CD4-positive, alpha-beta memory T cell (primary cell): Measurements from ENCODE around the gene CHSY3. TPM values are rescaled to one million over a fixed set of nuclear protein-coding genes. Genes with fewer than 3 reads are reported as not detected.

Source experiments
- CTCF ChIA-PET: fragments of 350-600 bp; sonication (Branson Sonifier 250); formaldehyde crosslinking; loops from one replicate; lab custom pipeline; 2021; ENCODE audit warnings: inconsistent platforms; ENCODE audit not compliant: partially characterized antibody; lab: Charles Lee
- POLR2A ChIA-PET: fragments of 350-600 bp; sonication (Branson Sonifier 250); formaldehyde crosslinking; loops from one replicate; lab custom pipeline; 2021; ENCODE audit not compliant: partially characterized antibody; lab: Charles Lee
- DNase-seq, 5 donors: peaks; one replicate each; pipeline versions ENCODE4 v3.0.0 to v3.0.0-alpha.2; 2020 to 2022; ENCODE audit warnings: mixed read lengths in 1 of 5
- H3K27ac ChIP-seq: one replicate; pipeline ENCODE4 v1.7.0; 2013; ENCODE audit warnings: low read depth, low read length
- H3K27me3 ChIP-seq: 2 replicates; pipeline ENCODE4 v1.7.0; 2013; ENCODE audit warnings: mild to moderate bottlenecking, low read length, moderate library complexity; ENCODE audit not compliant: insufficient read depth
- H3K36me3 ChIP-seq: 2 replicates; pipeline ENCODE4 v1.7.0; 2013; ENCODE audit warnings: mild to moderate bottlenecking, low read length, moderate library complexity; ENCODE audit not compliant: insufficient read depth
- H3K4me1 ChIP-seq: 2 replicates; pipeline ENCODE4 v1.7.0; 2013; ENCODE audit warnings: mild to moderate bottlenecking, low read length, moderate library complexity; ENCODE audit not compliant: insufficient read depth
- H3K4me3 ChIP-seq, 2 donors: one replicate each; pipeline ENCODE4 v1.7.0; 2013; ENCODE audit warnings: low read length in 2 of 2, mild to moderate bottlenecking in 1 of 2
- H3K9me3 ChIP-seq, 2 donors: one replicate each; pipeline ENCODE4 v1.7.0; 2013; ENCODE audit warnings: low read length in 2 of 2, control low read depth in 1 of 2; ENCODE audit not compliant: control insufficient read depth in 1 of 2
- H3K27ac Mint-ChIP-seq, 7 donors: one replicate each; pipeline ENCODE4 v1.8.0; 2020 to 2021; ENCODE audit warnings: mixed read lengths in 7 of 7, mild to moderate bottlenecking in 6 of 7, inconsistent platforms in 3 of 7, moderate library complexity in 3 of 7
- H3K27me3 Mint-ChIP-seq, 2 donors: one replicate each; pipeline ENCODE4 v1.8.0; 2020 to 2021; ENCODE audit warnings: mixed read lengths in 2 of 2
- H3K36me3 Mint-ChIP-seq, 2 donors: one replicate each; pipeline ENCODE4 v1.8.0; 2020 to 2021; ENCODE audit warnings: mixed read lengths in 2 of 2, inconsistent platforms in 1 of 2, mild to moderate bottlenecking in 1 of 2
- H3K4me1 Mint-ChIP-seq, 4 donors: one replicate each; pipeline ENCODE4 v1.8.0; 2020 to 2021; ENCODE audit warnings: mixed read lengths in 4 of 4, mild to moderate bottlenecking in 1 of 4
- H3K4me3 Mint-ChIP-seq, 8 donors: one replicate each; pipeline ENCODE4 v1.8.0; 2020 to 2021; ENCODE audit warnings: mixed read lengths in 8 of 8, mild to moderate bottlenecking in 7 of 8, moderate library complexity in 6 of 8, inconsistent platforms in 3 of 8
- H3K9me3 Mint-ChIP-seq, 8 donors: one replicate each; pipeline ENCODE4 v1.8.0; 2020 to 2021; ENCODE audit warnings: mixed read lengths in 8 of 8, mild to moderate bottlenecking in 5 of 8, inconsistent platforms in 3 of 8, moderate library complexity in 1 of 8
- intact Hi-C: fragments of 100-400 bp; cut with micrococcal nuclease; formaldehyde crosslinking; loops from one replicate; pipeline ENCODE4 v1.15.1; 2023
- polyA plus RNA-seq, 2 donors: library from polyadenylated mRNA; unstranded; fragments of 300-500 nt; fragmentation: Illumina TruSeq; gene quantifications; one replicate each; pipeline ENCODE4 v1.2.3, GENCODE V29; 2021
- total RNA-seq, 2 experiments: library from RNA; stranded (reverse); gene quantifications; one replicate each; pipeline ENCODE4 v1.2.3, GENCODE V29; 2021

The CHSY3 gene
- total and polyA plus RNA-seq, 4 experiments from 2014 or later = not detected

DNA sequence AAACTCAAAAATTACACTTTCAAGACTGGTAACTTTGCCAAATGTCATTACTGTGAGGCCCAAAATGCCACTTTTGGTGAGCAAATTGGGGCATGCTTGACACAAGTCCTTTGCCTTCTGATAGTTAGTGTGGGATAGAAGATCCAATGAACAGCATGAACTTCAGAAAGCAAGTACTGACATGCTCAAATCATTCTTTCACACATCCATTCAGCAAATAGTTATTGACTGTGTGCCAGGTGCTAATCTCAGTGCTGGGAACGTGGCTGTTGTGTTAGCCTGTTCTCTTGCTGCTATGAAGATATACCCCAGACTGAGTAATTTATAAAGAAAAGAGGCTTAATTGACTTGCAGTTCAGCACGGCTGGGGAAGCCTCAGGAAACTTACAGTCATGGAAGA, 247.0 kb downstream of the CHSY3 start:
- ChIA-PET POLR2A (no interaction called here), CTCF (no interaction called here)
- Mint-ChIP-seq H3K9me3 (peaks cover 0 to 3% (median under 1%) of the 10 kb centered on the region in 8 donors), H3K4me1 (no peaks in the 10 kb centered on the region), H3K4me3 (no peak overlapping the region), H3K27me3 (no peaks in the 10 kb centered on the region), H3K27ac (no peak overlapping the region), H3K36me3 (no peaks in the 10 kb centered on the region)
- Histone ChIP-seq H3K36me3 (no peaks in the 10 kb centered on the region), H3K9me3 (no peaks in the 10 kb centered on the region), H3K4me1 (no peaks in the 10 kb centered on the region), H3K4me3 (no peak overlapping the region), H3K27ac (no peak overlapping the region), H3K27me3 (no peaks in the 10 kb centered on the region)
- intact Hi-C loops = no loop called here
- DNase-seq = no peak

DNA sequence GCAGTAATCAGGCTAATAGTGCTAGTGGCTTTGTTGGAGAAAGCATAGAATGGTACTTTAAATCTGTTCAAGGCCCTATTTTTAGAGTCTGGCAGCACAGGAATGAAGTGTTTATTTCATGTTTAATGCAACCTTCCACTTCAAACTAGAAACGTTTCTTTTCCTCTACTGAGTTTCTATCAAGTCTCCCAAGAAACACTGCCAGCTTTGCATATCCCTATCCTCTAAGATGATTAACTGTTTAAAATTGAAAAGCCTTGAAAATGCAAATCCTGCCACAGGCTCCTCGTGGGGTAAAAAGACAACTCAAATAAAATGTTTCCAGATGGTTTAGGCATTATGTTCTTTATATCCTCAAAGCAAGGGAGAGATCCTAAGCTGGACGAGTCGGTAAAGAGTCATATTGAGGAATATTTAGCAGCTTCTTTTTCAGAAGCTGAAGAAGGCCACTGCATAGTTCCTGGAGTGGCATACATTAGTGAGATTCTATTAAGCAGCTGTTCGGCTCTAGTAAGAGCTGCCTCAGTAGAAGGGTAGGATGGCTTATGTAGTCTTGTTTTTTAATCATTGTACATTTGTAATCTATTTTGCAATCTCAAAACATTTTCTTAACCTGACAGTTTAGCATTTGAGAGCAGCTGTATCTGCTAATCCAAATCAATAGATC, 251.2 kb downstream of the CHSY3 start:
- no peaks in the 10 kb centered on the region for H3K27me3 ChIP-seq

DNA sequence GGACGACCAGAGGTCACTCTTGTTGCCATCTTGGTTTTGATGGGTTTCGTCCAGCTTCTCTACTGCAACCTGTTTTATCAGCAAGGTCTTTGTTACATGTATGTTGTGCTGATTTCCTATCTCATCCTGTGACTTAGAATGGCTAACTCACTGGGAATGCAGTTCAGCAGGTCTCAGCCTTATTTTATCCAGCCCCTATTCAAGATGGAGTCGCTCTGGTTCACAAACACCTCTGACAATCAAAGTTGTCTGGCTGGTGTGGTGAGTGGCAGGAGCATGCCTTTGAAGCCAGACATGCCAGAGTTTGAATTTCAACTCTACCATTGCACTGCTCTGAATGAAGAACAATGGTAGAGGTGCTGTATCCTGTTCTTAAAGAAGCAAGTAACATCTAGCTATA, 253.8 kb downstream of the CHSY3 start:
- no peak for DNase-seq
- no peak overlapping the region for H3K27ac ChIP-seq
- intact Hi-C loops = no loop called here
- H3K9me3 ChIP-seq = no peaks in the 10 kb centered on the region
- CTCF ChIA-PET = no interaction called here
- Mint-ChIP-seq H3K9me3 (no peaks in the 10 kb centered on the region), H3K27ac (no peak overlapping the region), H3K27me3 (peaks cover 1 to 4% of the 10 kb centered on the region in 2 donors), H3K4me1 (no peaks in the 10 kb centered on the region), H3K36me3 (no peaks in the 10 kb centered on the region), H3K4me3 (no peak overlapping the region)
- H3K4me3 ChIP-seq = no peak overlapping the region
- no peaks in the 10 kb centered on the region for H3K4me1 ChIP-seq
- H3K36me3 ChIP-seq = no peaks in the 10 kb centered on the region
- POLR2A ChIA-PET = no interaction called here
- no peaks in the 10 kb centered on the region for H3K27me3 ChIP-seq

More for the DNA sequence above, 251.2 kb downstream of the CHSY3 start:
- intact Hi-C loops = no loop called here
- Histone ChIP-seq H3K4me1 (no peaks in the 10 kb centered on the region), H3K27ac (no peak overlapping the region), H3K36me3 (no peaks in the 10 kb centered on the region), H3K9me3 (no peaks in the 10 kb centered on the region), H3K4me3 (no peak overlapping the region)
- no peak for DNase-seq
- Mint-ChIP-seq H3K4me1 (no peaks in the 10 kb centered on the region), H3K4me3 (no peak overlapping the region), H3K27ac (no peak overlapping the region), H3K27me3 (peaks cover under 1 to 4% of the 10 kb centered on the region in 2 donors), H3K9me3 (no peaks in the 10 kb centered on the region), H3K36me3 (no peaks in the 10 kb centered on the region)
- CTCF ChIA-PET = no interaction called here
- POLR2A ChIA-PET = no interaction called here

DNA sequence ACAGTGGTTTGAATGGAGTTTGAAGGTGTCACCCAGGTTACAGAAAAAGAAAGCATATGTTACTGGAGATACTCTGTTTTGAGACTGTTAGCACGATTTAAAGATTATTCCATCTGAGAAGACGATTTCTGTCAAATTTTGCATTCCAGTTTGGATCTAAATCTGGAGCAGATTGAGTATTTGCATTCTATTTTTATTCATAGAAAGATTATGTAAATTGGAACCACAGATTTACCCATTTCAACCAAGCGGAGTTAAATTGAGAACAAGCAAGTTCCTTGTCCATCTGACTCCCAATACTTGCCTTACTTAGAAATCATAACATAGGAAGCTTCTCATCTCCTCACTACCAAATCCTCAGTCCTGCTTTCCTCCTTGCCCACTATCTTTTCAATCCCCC, 255.7 kb downstream of the CHSY3 start:
- Histone ChIP-seq H3K9me3 (no peaks in the 10 kb centered on the region), H3K36me3 (no peaks in the 10 kb centered on the region), H3K4me1 (no peaks in the 10 kb centered on the region), H3K27ac (no peak overlapping the region), H3K4me3 (no peak overlapping the region), H3K27me3 (no peaks in the 10 kb centered on the region)
- no peak overlapping the region for H3K4me3 Mint-ChIP-seq
- H3K4me1 Mint-ChIP-seq = no peaks in the 10 kb centered on the region
- POLR2A ChIA-PET = no interaction called here
- H3K36me3 Mint-ChIP-seq = no peaks in the 10 kb centered on the region
- no peaks in the 10 kb centered on the region for H3K9me3 Mint-ChIP-seq
- CTCF ChIA-PET = no interaction called here
- no peak for DNase-seq
- intact Hi-C loops = no loop called here
- no peak overlapping the region for H3K27ac Mint-ChIP-seq
- H3K27me3 Mint-ChIP-seq = peaks cover 1 to 4% of the 10 kb centered on the region in 2 donors

DNA sequence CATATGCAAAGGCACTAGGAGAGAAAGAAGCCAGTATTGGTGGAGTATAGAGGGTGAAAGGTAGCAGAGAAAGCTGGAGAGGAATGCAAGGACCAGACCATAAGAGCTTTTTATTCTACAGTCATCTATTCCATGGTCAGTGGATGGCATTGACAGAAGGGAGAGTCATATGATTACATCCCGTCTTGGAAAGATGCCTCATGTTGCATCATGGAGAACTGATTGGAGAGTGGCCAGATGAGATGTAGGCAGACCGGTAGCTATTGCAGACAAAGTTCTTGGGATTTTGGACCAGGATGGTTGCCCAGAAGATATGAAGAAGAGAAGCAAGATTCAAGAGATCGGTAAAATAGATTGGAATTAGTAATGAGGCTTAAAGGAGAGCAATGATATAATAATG, 260.7 kb downstream of the CHSY3 start:
- Histone ChIP-seq H3K4me1 (no peaks in the 10 kb centered on the region), H3K4me3 (no peak overlapping the region), H3K36me3 (no peaks in the 10 kb centered on the region), H3K27me3 (no peaks in the 10 kb centered on the region), H3K27ac (no peak overlapping the region), H3K9me3 (no peaks in the 10 kb centered on the region)
- ChIA-PET POLR2A (no interaction called here), CTCF (no interaction called here)
- Mint-ChIP-seq H3K4me1 (no peaks in the 10 kb centered on the region), H3K9me3 (peaks cover 0 to under 1% (median 0%) of the 10 kb centered on the region in 8 donors), H3K4me3 (no peak overlapping the region), H3K36me3 (no peaks in the 10 kb centered on the region), H3K27ac (no peak overlapping the region), H3K27me3 (peaks cover 1 to 2% of the 10 kb centered on the region in 2 donors)
- intact Hi-C loops = no loop called here
- DNase-seq = no peak

DNA sequence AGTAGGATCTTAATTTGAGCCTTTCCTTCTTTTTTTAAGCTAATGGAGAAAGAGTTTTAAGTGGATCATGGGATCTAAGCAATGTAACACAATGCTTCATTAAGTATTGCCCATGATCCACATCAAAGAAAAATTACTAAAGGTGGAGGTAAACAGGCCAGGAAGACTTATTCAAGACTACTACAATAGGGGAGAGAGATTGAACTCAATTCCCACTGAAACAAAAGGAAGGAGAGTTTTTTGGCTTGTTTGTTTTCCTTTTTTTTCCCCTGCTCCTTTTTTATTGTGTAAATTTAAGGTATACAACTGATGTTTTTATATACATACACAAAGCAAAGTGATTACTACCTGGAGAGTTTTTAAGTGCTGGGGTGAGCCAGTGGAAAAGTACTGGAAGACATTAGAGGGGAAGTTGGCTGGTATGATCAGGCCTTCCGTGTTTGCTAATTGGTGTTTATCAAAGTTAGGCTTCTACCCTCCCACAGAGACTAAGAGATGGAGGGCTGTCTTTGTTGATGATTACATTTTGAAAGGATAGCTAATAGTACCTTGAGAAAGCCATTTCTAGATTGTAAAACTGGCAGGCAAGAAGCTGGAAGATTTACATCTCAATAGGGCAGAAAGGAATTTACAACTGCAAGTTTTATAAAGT, 262.7 kb downstream of the CHSY3 start:
- intact Hi-C loops = no loop called here
- no peak overlapping the region for H3K4me3 ChIP-seq
- H3K4me1 ChIP-seq = no peaks in the 10 kb centered on the region
- CTCF ChIA-PET = no interaction called here
- H3K27me3 ChIP-seq = no peaks in the 10 kb centered on the region
- no peaks in the 10 kb centered on the region for H3K27me3 Mint-ChIP-seq
- peaks cover 0 to 8% (median 0%) of the 10 kb centered on the region in 8 donors for H3K9me3 Mint-ChIP-seq
- H3K9me3 ChIP-seq = no peaks in the 10 kb centered on the region
- no peak overlapping the region for H3K27ac Mint-ChIP-seq
- DNase-seq = no peak
- no peaks in the 10 kb centered on the region for H3K36me3 ChIP-seq
- POLR2A ChIA-PET = no interaction called here
- no peaks in the 10 kb centered on the region for H3K36me3 Mint-ChIP-seq
- no peak overlapping the region for H3K4me3 Mint-ChIP-seq
- H3K27ac ChIP-seq = no peak overlapping the region
- H3K4me1 Mint-ChIP-seq = no peaks in the 10 kb centered on the region

DNA sequence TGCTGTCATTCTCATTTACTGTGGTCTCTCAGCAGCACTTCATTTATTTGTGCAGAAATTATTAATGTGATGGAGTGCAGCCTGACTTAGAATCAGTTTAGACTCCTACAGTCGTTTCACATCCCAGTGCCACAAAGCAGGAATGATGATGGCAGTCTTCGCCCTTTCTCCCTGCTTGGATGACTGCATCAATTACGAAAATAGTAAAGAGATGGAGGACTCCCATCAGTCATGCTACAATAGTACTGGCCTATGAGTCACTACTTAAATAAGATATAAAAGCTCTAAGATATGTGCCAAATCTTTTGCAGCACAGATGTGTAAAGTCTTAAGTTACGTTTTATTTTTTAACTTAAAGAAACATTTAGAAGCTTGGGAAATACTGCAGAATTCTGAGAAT, 263.9 kb downstream of the CHSY3 start:
- Mint-ChIP-seq H3K9me3 (peaks cover 0 to 8% (median 0%) of the 10 kb centered on the region in 8 donors), H3K4me3 (no peak overlapping the region), H3K27me3 (no peaks in the 10 kb centered on the region), H3K36me3 (no peaks in the 10 kb centered on the region), H3K4me1 (no peaks in the 10 kb centered on the region), H3K27ac (no peak overlapping the region)
- H3K4me1 ChIP-seq = no peaks in the 10 kb centered on the region
- H3K27me3 ChIP-seq = no peaks in the 10 kb centered on the region
- ChIA-PET CTCF (no interaction called here), POLR2A (interaction anchor here (1.1 kb wide), 1 partner anchor 29 kb away, joined by 3 read pairs; no protein-coding TSS in a partner anchor)
- H3K36me3 ChIP-seq = no peaks in the 10 kb centered on the region
- H3K9me3 ChIP-seq = no peaks in the 10 kb centered on the region
- DNase-seq = no peak
- H3K4me3 ChIP-seq = no peak overlapping the region
- no peak overlapping the region for H3K27ac ChIP-seq
- intact Hi-C loops = no loop called here
